ENCODE measurements around the gene VTCN1. TPM values are rescaled to one million over a fixed set of nuclear protein-coding genes. Genes with fewer than 3 reads are reported as not detected.

Gene VTCN1
- total and polyA plus RNA-seq, 2 of the 13 experiments (the other 11 are each of a cell fraction or from before 2014, with no cell fraction given), result not detected

- TF ChIP-seq AHR (CRISPR knock-in tag; IDR thresholded peaks at IDR 0.05) (no peak), POGK (CRISPR knock-in tag; conservative IDR thresholded peaks at IDR 0.05) (no peak)
- Histone ChIP-seq H2AFZ (ENCODE audit: low read length) (no peak overlapping the region), H3K79me2 (ENCODE audit: insufficient read depth, low read length) (no peaks in the 10 kb centered on the region), H3K27me3 (ENCODE audit: control insufficient read depth in 1 of 2, insufficient read depth in 2 of 2, low read length in 2 of 2) (0 out of 5 replicates have a peak, but pooled peaks cover 0 to 5% of the 10 kb centered on the region in 2 experiments), H3K4me2 (ENCODE audit: low read depth, low read length) (no peak overlapping the region), H4K20me1 (ENCODE audit: insufficient read depth, low read length) (no peaks in the 10 kb centered on the region), H3K36me3 (replicated peaks in 1 of 2; ENCODE audit: control insufficient read depth in 1 of 2, insufficient read depth in 2 of 2, low read length in 2 of 2) (no peaks in the 10 kb centered on the region), H3K9me3 (ENCODE audit: low read length) (no peaks in the 10 kb centered on the region), H3K27ac (ENCODE audit: extremely low read length, insufficient read depth, low read length) (no peak overlapping the region), H3K9ac (ENCODE audit: insufficient read depth, low read depth, low read length) (no peak overlapping the region), H3K4me1 (ENCODE audit: insufficient read depth, low read length) (no peaks in the 10 kb centered on the region), H3K4me3 (replicated peaks in 1 of 3; ENCODE audit: insufficient read depth in 1 of 3, low read depth in 2 of 3, low read length in 3 of 3) (no peak overlapping the region)
- intact Hi-C loops (cut with micrococcal nuclease; ENCODE audit: unreplicated experiment) (no loop called here), in situ Hi-C loops (cut with HindIII; ENCODE audit: extremely low pct_ligation_motif_present, low pct_unique_long_range_greater_than_20kb) (no loop called here)
- no peak for ATAC-seq
- WGBS (ENCODE audit: low lambda C conversion rate), result 6% methylated on average over 2 of the region's 3 CpGs
- ChIA-PET POLR2A (no interaction called here), CTCF (ENCODE audit: low intra/inter-chr PET ratio, low total read pairs) (no interaction called here)
- FAIRE-seq, result no peak
- no TSS peak for BruUV-seq (replicated peaks)
- no peak for DNase-seq (ENCODE audit: low spot score)
Observed at GRCh38 chr1:117209094-117209493, 1.6 kb downstream of the VTCN1 start.

GRCh38 chr1:117208580-117208979, 2.1 kb downstream of the VTCN1 start:
- H3K4me3 ChIP-seq (replicated peaks in 1 of 3; ENCODE audit: insufficient read depth in 1 of 3, low read depth in 2 of 3, low read length in 3 of 3), result no peak overlapping the region
- ChIA-PET CTCF (ENCODE audit: low intra/inter-chr PET ratio, low total read pairs) (no interaction called here), POLR2A (no interaction called here)
- no peaks in the 10 kb centered on the region for H4K20me1 ChIP-seq (ENCODE audit: insufficient read depth, low read length)
- H3K9me3 ChIP-seq (ENCODE audit: low read length), result no peaks in the 10 kb centered on the region
- no peak for TF ChIP-seq ZNF451 (CRISPR knock-in tag; IDR thresholded peaks at IDR 0.05)
- no peak for TF ChIP-seq ZNF446 (CRISPR knock-in tag; IDR thresholded peaks at IDR 0.05)
- TF ChIP-seq DNMT3B (CRISPR knock-in tag; conservative IDR thresholded peaks at IDR 0.05), result no peak
- TF ChIP-seq ZBTB20 (CRISPR knock-in tag; IDR thresholded peaks at IDR 0.05; ENCODE audit: borderline replicate concordance, low read depth), result no peak
- TF ChIP-seq KIAA2018 (CRISPR knock-in tag; IDR thresholded peaks at IDR 0.05; ENCODE audit: borderline replicate concordance), result no peak
- no peak for TF ChIP-seq ZNF556 (CRISPR knock-in tag; IDR thresholded peaks at IDR 0.05; ENCODE audit: borderline replicate concordance)
- ATAC-seq (no peak), FAIRE-seq (no peak), DNase-seq (ENCODE audit: low spot score) (no peak)
- no peak overlapping the region for H3K27ac ChIP-seq (ENCODE audit: extremely low read length, insufficient read depth, low read length)
- intact Hi-C loops (cut with micrococcal nuclease; ENCODE audit: unreplicated experiment), result no loop called here
- no peaks in the 10 kb centered on the region for H3K4me1 ChIP-seq (ENCODE audit: insufficient read depth, low read length)
- H3K36me3 ChIP-seq (replicated peaks in 1 of 2; ENCODE audit: control insufficient read depth in 1 of 2, insufficient read depth in 2 of 2, low read length in 2 of 2), result no peaks in the 10 kb centered on the region
- in situ Hi-C loops (cut with HindIII; ENCODE audit: extremely low pct_ligation_motif_present, low pct_unique_long_range_greater_than_20kb), result no loop called here
- H3K4me2 ChIP-seq (ENCODE audit: low read depth, low read length), result no peak overlapping the region
- no TSS peak for BruUV-seq (replicated peaks)
- no peaks in the 10 kb centered on the region for H3K79me2 ChIP-seq (ENCODE audit: insufficient read depth, low read length)
- no peak overlapping the region for H3K9ac ChIP-seq (ENCODE audit: insufficient read depth, low read depth, low read length)
- H2AFZ ChIP-seq (ENCODE audit: low read length), result no peak overlapping the region
- 0 out of 5 replicates have a peak, but pooled peaks cover 0 to 7% of the 10 kb centered on the region in 2 experiments for H3K27me3 ChIP-seq (ENCODE audit: control insufficient read depth in 1 of 2, insufficient read depth in 2 of 2, low read length in 2 of 2)
- whole genome bisulfite sequencing (ENCODE audit: low lambda C conversion rate), result 11% methylated on average over 3 of the region's 3 CpGs

Data from HepG2 (cell line).